GM21528 (cell line): ENCODE measurements around the gene ATP11A.

ENCODE experiments used
- ATAC-seq: cut with Tn5 transposase; IDR thresholded peaks from one replicate; pipeline ENCODE4 v1.9.1; 2021; ENCODE audit warnings: mild to moderate bottlenecking, moderate library complexity; ENCODE audit not compliant: unreplicated experiment, low FRiP score

Gene ATP11A

GRCh38 chr13:112688560-112689302 is 1.1 kb upstream of the ATP11A start:
- ATAC-seq, result no peak

DNA sequence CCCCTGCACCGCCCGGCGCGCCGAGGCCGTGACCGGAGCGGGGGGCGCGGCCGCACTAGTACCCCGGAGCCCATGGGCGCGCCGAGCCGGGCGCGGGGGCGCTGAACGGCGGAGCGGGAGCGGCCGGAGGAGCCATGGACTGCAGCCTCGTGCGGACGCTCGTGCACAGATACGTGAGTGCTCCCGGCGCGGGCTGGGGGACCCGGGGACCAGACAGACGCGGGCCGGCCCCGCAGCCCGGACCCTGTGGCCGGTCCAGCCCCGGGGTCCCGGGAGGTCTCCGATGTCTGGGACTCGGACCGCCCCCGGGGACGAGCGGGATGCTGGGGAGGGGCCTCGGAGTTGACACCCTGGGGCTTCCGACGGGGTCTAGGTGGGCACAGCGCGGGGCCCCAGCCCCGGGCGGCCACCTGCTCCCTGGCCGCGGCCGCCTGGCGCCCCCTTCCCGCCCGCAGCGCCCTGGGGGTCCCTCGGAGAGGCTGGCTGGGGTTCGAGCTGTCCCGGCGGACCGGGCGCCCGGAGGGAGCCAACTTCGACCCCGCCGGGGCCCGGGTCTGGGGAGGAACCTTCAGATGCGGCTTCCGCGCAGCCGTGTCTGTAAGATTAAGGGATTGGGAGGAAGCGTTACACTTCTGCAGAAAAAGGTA is 568 bp downstream of the ATP11A start:
- ATAC-seq, result peak; percentile 40

GRCh38 chr13:112692104-112692503 is 2.3 kb downstream of the ATP11A start:
- ATAC-seq, result no peak

DNA sequence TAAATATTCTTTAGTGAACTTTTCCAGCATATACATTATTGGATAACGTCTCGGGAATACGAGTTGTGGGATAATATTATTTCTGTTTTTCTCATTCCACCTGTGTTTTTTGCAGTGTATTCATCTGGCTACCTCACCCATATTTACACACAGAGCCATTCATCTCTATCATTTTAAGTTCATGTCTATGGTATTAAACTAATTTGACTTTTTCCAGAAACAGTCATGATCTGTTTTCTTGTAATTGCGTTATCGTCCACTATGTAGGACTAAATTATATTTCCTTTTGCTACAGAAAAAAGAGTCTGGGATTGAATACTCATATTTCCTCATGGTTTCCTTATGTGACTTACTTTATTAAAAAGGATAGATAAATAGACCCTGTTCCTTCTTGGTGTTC is 2.7 kb downstream of the ATP11A start:
- ATAC-seq, result no peak

GRCh38 chr13:112693831-112694497 is 4.1 kb downstream of the ATP11A start:
- no peak for ATAC-seq

DNA sequence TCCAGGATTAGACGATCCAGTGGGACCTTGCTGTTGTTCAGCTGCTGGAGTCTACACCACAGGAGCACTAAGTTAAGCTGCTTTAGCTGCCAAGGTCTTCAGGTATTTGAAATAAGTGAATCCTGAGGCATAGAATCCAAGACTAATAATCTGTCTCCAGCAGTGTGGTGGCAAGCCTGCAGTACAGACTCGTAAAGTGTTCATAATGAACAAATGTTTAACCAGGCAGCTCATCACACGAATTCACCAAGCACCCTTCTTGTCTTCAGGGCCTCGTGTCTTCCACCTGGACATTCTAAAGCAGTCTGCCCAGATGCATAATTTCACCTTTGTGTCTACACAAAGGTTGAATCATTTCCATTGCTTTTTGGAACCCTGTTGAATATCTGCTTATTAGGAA is 5.3 kb downstream of the ATP11A start:
- ATAC-seq, result no peak

DNA sequence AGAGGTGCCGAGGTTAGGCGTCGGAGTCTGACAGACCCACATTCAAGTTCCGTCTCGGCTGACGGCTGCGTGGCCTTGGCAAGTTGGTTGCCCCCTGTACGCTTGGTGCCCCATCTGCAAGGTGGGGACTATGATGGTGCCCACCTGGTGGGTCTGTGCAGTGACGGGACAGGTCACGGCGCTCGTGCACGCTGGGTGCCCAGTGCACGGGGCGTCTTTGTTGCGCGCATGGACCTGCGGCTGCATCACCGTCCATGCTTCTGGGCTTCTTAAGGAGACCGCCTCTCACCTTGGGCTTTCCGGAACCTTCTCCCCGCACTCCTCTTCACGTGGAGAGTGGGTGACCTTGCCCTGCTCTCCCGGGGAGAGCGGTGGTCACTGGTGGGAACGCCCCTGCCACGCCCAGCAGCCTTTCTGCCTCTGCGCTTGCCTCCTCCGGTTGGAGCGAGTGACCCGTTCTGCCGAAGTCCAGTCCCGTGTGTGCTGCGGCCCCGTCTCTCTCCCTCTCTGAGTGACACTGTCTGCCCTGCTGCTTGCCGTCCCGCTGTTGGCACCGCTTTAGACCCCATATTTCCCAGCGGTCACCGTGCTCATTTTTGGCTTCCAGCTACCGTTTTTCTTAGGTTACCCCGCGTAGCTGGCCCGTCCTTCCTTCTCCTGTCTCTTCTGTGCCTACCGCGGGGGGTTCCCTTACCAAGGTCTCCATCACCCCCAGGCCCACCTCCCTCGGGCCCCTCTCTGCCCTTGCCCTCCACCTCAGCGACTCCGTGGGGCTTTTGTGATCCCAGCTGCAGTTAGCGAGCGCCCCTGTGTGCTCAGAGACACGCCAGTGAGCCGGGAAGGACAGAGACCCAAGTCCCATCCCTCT is 6.4 kb downstream of the ATP11A start:
- ATAC-seq, result no peak

- ATAC-seq, result no peak
Measured at GRCh38 chr13:112696869-112697465, 7.1 kb downstream of the ATP11A start.

GRCh38 chr13:112697756-112698655 is 8.2 kb downstream of the ATP11A start:
- no peak for ATAC-seq

GRCh38 chr13:112699322-112699918 is 9.6 kb downstream of the ATP11A start:
- no peak for ATAC-seq

DNA sequence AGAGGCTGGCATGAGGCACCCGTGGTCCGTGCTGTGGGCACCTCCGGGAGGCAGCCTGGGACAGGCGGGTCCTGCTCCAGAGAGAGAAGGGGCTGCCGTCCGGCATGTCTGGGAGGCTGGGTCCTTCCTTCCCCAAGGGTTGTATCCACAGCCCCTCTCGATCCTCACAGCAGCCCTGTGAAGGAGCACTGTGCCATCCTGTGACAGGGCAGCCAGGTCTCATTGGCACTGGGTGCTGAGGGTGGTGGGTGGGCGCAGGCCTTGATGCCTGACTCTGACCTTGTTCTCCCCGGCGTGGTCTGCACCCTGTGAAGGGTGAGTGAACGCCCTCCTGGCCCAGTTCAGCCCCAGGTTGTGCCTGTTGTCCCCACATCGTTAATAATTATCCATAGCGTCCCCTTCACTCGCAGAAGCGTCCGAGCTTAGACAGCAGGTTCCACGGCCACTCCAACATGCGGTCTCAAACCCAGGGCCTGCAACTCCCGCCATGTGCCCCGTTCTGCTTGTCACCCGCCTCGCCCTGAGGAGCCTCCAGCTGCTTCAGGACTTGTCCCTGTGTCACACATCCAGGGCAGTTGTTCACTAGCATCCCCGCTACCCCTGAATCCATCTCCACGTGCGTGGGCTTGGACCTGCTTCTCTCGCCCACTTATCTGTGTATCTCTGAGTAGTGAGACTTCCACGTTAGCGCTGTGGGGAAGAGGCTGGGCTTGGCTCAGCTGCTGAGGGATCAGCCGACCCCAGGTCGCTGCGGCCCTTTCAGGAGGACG is 10.6 kb downstream of the ATP11A start:
- no peak for ATAC-seq

GRCh38 chr13:112702341-112702985 is 12.6 kb downstream of the ATP11A start:
- no peak for ATAC-seq

DNA sequence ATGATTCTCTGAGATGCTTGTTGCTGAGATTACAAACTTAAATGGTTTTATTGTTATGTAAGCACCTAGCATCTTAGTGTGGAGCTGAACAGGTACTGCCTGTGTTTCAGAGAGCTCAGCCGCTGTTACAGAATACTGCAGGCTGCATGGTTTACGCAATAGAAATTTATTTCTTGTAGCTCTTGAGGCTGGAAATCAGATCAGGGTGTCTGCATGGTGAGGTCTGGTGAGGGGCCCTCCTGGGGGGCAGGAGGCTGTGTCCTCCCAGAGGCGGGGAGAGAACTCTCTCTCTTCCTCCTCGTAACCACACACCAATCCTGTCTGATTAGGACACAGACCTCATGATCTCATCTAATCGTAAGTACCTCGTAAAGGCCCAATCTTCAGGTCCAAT is 13.1 kb downstream of the ATP11A start:
- no peak for ATAC-seq

- no peak for ATAC-seq
Measured at GRCh38 chr13:112703449-112704284, 13.8 kb downstream of the ATP11A start.

DNA sequence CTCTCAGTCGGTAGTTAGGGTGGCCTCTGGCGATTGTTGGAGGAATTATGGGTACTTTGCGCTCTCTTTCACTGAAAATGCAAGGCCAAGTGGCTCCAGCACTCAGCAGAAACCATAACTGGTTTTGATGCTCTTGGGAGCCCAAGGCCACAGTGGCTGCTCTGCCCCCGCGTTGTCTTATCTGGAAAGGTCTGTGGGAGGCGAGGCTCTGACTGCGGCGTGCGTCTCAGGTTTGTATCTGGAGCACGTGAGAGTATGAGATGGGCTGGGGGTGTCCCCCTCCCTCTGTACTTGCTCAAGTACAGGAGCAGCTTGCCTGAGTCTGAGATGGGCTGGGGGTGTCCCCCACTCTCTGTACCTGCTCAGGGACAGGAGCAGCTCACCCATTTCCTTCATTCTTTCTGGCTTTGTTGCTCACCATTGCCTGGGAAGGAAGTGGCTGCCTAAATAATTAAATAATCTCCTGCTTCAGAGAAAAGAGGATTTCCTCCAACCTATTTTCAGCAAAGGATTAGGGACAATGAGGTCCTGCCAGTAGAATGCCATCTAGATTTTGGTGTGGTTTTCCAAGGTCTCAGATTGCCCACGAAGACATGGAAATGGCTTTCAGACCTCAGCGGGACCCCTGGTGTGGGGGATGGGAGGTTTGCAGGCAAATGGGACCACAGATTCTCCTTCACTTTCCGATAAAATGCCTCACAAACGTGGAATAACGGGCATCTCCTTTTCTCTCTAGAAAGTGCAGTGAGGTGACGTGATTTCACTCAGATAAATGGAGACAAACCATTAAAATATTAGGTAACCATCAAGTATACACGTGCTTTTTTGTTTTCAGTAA is 14.7 kb downstream of the ATP11A start:
- no peak for ATAC-seq

DNA sequence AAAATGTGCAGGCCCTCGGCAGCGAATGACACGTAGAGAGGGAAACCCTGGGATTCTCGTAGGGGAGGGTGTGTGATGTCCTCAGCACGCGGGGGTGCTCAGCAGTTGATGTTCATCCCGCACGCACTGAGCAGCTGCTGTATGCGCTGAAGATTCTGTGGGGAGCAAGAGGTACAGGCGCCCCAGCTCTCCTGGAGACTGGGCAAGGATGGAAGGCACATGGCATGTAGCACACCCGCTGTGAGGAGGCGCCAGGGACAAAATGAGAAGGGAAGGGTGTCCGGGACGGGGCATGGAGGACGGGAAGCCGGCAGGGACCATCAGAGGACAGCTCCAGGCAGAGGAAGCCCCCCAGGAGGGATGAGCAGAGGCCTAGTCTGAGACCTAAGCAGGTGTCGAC is 15.4 kb downstream of the ATP11A start:
- no peak for ATAC-seq
